ENCODE measurements around the gene CD163L1.

DNA sequence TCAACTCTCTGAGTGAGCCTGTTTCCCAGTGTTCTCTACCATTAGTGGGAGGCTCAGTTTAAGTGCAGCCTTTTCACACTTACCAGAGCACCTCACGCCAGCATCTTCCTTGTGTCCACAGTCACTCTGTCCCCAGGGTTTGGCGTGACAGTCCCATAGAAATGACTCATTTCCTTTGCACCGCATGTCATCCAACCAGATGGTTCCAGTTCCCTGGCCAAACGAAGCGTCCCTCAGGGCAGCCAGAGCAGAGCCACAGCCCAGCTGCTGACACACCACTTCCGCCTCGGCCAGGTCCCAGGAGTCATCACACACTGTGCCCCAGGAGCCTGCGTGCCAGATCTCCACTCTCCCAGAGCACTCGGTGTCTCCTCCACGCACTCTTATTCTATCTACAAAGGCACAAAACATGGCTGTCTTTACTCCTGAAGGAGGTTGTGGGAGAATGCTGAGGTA is 74.7 kb downstream of the CD163L1 start:
- TF ChIP-seq, protein P1, sequence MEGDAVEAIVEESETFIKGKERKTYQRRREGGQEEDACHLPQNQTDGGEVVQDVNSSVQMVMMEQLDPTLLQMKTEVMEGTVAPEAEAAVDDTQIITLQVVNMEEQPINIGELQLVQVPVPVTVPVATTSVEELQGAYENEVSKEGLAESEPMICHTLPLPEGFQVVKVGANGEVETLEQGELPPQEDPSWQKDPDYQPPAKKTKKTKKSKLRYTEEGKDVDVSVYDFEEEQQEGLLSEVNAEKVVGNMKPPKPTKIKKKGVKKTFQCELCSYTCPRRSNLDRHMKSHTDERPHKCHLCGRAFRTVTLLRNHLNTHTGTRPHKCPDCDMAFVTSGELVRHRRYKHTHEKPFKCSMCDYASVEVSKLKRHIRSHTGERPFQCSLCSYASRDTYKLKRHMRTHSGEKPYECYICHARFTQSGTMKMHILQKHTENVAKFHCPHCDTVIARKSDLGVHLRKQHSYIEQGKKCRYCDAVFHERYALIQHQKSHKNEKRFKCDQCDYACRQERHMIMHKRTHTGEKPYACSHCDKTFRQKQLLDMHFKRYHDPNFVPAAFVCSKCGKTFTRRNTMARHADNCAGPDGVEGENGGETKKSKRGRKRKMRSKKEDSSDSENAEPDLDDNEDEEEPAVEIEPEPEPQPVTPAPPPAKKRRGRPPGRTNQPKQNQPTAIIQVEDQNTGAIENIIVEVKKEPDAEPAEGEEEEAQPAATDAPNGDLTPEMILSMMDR (IDR thresholded peaks at IDR 0.05) = no peak
- no peak for TF ChIP-seq EZH2 (IDR thresholded peaks at IDR 0.05)

Measured in neural progenitor cell (in vitro differentiated cells).